HL-60 (cell line): ENCODE data around the gene OTOF.

Source experiments
- DNase-seq, 2 experiments: peaks; one replicate each; pipeline ENCODE4 v3.0.0-alpha.2; 2010 to 2020; ENCODE audit warnings: low read depth in 1 of 2, low spot score in 1 of 2
- H3K27ac ChIP-seq: fragments of 250-450 bp; sonication (Bioruptor Pico); replicated peaks from 2 replicates; pipeline ENCODE4 v1.5.1; 2020; ENCODE audit warnings: mild to moderate bottlenecking, moderate library complexity
- H3K27me3 ChIP-seq: fragments of 250-450 bp; sonication (Bioruptor Pico); 2 replicates; pipeline ENCODE4 v1.5.1; 2021; ENCODE audit warnings: mild to moderate bottlenecking, moderate library complexity; ENCODE audit not compliant: insufficient read depth, poor library complexity, severe bottlenecking
- H3K4me3 ChIP-seq: replicated peaks from 2 replicates; pipeline ENCODE4 v1.5.1; 2011; ENCODE audit warnings: mild to moderate bottlenecking, control low read depth, low read length; ENCODE audit not compliant: insufficient read depth
- GABPA ChIP-seq: IDR thresholded peaks from 2 replicates; pipeline ENCODE4 v1.6.1; 2012; ENCODE audit warnings: low read depth
- POLR2AphosphoS5 ChIP-seq: IDR thresholded peaks from 2 replicates; pipeline ENCODE4 v1.6.1; 2012; ENCODE audit warnings: low read depth
- SPI1 ChIP-seq: IDR thresholded peaks from 2 replicates; pipeline ENCODE4 v1.6.1; 2012; ENCODE audit warnings: low read depth, mild to moderate bottlenecking, borderline replicate concordance
- TF ChIP-seq, protein P1 (sequence below): IDR thresholded peaks from one replicate; pipeline ENCODE4 v1.5.1; 2011; ENCODE audit warnings: low read length, control low read depth, inconsistent platforms; ENCODE audit not compliant: insufficient read depth
- TF ChIP-seq, protein P2 (sequence below): IDR thresholded peaks from 2 replicates; pipeline ENCODE4 v1.6.1; 2012; ENCODE audit warnings: low read depth; ENCODE audit not compliant: insufficient replicate concordance

Gene OTOF

DNA sequence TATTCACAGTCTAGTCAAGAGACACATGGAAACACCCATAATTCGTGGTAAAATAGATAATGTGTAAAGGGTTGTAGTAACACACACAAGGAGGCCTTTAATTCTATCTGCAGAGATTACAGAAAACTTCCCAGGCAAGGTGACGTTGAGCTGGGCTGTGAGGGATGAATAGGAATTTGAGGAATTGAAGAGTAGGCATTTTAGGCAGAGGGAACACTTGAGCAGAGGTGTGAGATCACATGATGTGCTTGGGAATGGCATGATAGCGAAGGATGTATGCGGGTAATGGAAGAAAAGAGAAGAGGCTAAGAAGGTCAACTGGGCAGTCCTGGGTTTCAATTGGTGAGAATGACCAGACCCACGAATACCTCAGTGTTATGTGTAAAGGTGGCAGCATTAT is 56.0 kb downstream of the OTOF start:
- Histone ChIP-seq H3K27ac (no peak overlapping the region), H3K27me3 (no peaks in the 10 kb centered on the region), H3K4me3 (no peak overlapping the region)
- TF ChIP-seq, protein P1, sequence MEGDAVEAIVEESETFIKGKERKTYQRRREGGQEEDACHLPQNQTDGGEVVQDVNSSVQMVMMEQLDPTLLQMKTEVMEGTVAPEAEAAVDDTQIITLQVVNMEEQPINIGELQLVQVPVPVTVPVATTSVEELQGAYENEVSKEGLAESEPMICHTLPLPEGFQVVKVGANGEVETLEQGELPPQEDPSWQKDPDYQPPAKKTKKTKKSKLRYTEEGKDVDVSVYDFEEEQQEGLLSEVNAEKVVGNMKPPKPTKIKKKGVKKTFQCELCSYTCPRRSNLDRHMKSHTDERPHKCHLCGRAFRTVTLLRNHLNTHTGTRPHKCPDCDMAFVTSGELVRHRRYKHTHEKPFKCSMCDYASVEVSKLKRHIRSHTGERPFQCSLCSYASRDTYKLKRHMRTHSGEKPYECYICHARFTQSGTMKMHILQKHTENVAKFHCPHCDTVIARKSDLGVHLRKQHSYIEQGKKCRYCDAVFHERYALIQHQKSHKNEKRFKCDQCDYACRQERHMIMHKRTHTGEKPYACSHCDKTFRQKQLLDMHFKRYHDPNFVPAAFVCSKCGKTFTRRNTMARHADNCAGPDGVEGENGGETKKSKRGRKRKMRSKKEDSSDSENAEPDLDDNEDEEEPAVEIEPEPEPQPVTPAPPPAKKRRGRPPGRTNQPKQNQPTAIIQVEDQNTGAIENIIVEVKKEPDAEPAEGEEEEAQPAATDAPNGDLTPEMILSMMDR = no peak
- no peak for TF ChIP-seq SPI1
- no peak for TF ChIP-seq GABPA
- TF ChIP-seq, protein P2, sequence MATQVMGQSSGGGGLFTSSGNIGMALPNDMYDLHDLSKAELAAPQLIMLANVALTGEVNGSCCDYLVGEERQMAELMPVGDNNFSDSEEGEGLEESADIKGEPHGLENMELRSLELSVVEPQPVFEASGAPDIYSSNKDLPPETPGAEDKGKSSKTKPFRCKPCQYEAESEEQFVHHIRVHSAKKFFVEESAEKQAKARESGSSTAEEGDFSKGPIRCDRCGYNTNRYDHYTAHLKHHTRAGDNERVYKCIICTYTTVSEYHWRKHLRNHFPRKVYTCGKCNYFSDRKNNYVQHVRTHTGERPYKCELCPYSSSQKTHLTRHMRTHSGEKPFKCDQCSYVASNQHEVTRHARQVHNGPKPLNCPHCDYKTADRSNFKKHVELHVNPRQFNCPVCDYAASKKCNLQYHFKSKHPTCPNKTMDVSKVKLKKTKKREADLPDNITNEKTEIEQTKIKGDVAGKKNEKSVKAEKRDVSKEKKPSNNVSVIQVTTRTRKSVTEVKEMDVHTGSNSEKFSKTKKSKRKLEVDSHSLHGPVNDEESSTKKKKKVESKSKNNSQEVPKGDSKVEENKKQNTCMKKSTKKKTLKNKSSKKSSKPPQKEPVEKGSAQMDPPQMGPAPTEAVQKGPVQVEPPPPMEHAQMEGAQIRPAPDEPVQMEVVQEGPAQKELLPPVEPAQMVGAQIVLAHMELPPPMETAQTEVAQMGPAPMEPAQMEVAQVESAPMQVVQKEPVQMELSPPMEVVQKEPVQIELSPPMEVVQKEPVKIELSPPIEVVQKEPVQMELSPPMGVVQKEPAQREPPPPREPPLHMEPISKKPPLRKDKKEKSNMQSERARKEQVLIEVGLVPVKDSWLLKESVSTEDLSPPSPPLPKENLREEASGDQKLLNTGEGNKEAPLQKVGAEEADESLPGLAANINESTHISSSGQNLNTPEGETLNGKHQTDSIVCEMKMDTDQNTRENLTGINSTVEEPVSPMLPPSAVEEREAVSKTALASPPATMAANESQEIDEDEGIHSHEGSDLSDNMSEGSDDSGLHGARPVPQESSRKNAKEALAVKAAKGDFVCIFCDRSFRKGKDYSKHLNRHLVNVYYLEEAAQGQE = no peak
- TF ChIP-seq POLR2AphosphoS5 = no peak
- no peak for DNase-seq

DNA sequence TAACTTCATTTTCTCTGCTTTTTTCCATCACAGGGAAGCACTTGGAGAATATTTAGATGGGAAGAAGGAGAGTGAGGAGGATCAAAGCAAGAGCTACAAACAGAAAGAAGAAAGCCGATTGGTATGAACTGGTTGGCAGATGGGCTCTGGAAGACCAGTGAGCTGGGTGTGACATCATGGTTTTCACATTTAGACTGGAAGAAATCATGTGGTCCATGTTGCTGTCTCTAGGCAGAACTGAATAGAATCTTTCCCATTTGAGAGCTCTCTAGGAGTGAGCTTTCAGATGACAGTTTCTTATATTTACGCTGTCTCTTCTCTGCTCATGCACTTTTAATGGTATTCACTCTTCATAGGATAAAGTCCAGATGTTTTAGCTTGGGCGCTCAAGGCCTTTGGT is 63.6 kb downstream of the OTOF start:
- no peak for TF ChIP-seq GABPA
- no peak for TF ChIP-seq POLR2AphosphoS5
- TF ChIP-seq, protein P2 = no peak
- TF ChIP-seq SPI1 = no peak
- TF ChIP-seq, protein P1 = no peak
- H3K27ac ChIP-seq = no peak overlapping the region
- H3K4me3 ChIP-seq = no peak overlapping the region
- DNase-seq = no peak
- H3K27me3 ChIP-seq = no peaks in the 10 kb centered on the region

DNA sequence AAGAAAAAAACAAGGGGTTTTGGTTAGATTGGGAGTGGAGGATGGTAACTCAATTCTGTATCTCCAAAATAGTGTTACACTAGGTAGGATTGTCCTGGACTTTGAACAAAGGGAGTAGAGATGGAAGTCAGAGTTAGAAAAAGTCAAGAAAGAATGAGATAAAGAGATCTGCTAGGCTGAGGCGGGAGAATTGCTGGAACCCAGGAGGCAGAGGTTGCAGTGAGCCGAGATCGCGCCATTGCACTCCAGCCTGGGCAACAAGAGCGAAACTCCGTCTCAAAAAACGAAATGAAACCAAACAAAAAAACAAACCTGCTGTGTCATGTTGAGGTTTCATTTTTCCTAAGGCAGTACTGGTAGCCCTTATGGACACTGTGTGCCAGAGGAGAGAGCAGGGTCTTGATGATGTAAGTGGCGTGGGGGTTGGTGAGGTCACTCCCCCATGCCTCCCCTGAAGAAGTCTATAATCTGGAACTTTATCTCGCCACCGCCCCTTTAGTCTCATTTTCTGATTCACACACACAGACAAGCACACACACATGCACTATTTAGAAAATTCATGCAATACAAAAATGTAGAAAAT is 65.7 kb downstream of the OTOF start:
- TF ChIP-seq POLR2AphosphoS5 (peak; percentile 47; the same call in 1 of the 2 replicates), GABPA (no peak)
- Histone ChIP-seq H3K27me3 (no peaks in the 10 kb centered on the region), H3K4me3 (peak overlapping the region; percentile 25), H3K27ac (peak overlapping the region; percentile 73)
- DNase-seq = peak; percentile 58 to 71

GRCh38 chr2:26411419-26411818 is 66.5 kb downstream of the OTOF start:
- Histone ChIP-seq H3K4me3 (no peak overlapping the region; the same call in 1 of the 2 replicates), H3K27me3 (no peaks in the 10 kb centered on the region), H3K27ac (peak overlapping the region; percentile 73)
- DNase-seq = no peak
- TF ChIP-seq SPI1 = no peak
- TF ChIP-seq, protein P2 = no peak
- TF ChIP-seq, protein P1 = no peak
- no peak for TF ChIP-seq POLR2AphosphoS5
- TF ChIP-seq GABPA = no peak
